Neuron (in vitro differentiated cells): ENCODE measurements around the gene LRRC34.
A peak's percentile ranks its signal among the peaks of the same experiment; 100 is the strongest.

Source experiments
- H2AFZ ChIP-seq: one replicate; pipeline ENCODE4 v1.6.1; 2013; ENCODE audit warnings: low read depth, mild to moderate bottlenecking, inconsistent platforms, low read length, moderate library complexity
- H3K27me3 ChIP-seq: one replicate; pipeline ENCODE4 v1.6.1; 2013; ENCODE audit warnings: low read length; ENCODE audit not compliant: insufficient read depth
- H3K36me3 ChIP-seq: one replicate; pipeline ENCODE4 v1.6.1; 2013; ENCODE audit warnings: low read length; ENCODE audit not compliant: insufficient read depth
- H3K4me1 ChIP-seq: one replicate; pipeline ENCODE4 v1.6.1; 2013; ENCODE audit warnings: low read length; ENCODE audit not compliant: insufficient read depth
- H3K4me3 ChIP-seq: 2 replicates; pipeline ENCODE4 v1.5.1; 2013; ENCODE audit warnings: mild to moderate bottlenecking, low read length, moderate library complexity
- H3K9me3 ChIP-seq: one replicate; pipeline ENCODE4 v1.6.1; 2013; ENCODE audit warnings: low read length

Gene LRRC34

DNA sequence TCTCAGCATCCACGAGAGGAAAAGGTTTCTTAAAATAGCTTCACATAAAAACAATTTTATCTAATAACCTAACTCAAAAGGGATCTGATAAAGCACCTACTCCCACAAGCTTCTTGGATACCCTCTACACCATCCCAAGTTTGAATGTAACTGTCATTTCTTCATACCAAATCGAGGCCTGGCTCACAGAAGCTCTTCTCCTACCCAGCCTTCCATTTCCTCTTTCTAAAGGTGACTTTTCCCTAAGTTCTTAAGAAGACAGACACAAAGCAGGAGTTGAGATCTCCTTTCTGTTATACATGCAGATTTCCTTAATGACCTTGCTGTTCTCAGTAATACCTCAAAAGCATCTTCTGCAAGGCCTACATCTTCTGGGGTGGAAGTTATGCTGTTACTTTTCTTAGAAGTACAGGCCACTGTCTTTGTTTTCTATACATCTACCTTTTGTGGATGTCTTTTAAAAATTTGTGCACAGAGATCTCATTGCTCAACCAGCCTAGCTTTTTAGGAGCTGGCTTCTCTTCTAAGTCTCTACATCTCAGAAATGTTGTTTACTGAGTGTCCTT, 3.4 kb downstream of the LRRC34 start:
- Histone ChIP-seq H3K4me3 (no peak overlapping the region), H2AFZ (no peak overlapping the region), H3K9me3 (no peaks in the 10 kb centered on the region), H3K4me1 (no peaks in the 10 kb centered on the region), H3K27me3 (no peaks in the 10 kb centered on the region), H3K36me3 (no peaks in the 10 kb centered on the region)

DNA sequence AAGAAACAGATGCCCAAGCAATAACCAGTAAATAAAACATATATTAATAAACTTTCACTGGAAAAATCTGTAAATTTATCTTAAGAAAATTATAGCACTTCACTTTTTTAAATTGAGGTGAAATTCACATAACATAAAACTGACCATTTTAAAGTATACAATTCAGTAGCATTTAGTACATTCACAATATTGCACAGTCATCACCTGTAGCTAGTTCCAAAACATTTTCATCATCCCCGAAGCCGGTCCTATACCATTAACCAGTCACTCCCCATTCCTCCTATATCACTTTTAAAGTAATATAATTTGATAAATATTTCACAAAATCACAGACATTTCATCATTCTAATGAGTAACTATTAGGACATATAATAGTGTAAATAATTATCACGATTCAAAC, 8.0 kb downstream of the LRRC34 start:
- H3K9me3 ChIP-seq: no peaks in the 10 kb centered on the region
- H3K4me3 ChIP-seq: no peak overlapping the region
- no peaks in the 10 kb centered on the region for H3K4me1 ChIP-seq
- no peaks in the 10 kb centered on the region for H3K36me3 ChIP-seq
- no peak overlapping the region for H2AFZ ChIP-seq
- no peaks in the 10 kb centered on the region for H3K27me3 ChIP-seq

DNA sequence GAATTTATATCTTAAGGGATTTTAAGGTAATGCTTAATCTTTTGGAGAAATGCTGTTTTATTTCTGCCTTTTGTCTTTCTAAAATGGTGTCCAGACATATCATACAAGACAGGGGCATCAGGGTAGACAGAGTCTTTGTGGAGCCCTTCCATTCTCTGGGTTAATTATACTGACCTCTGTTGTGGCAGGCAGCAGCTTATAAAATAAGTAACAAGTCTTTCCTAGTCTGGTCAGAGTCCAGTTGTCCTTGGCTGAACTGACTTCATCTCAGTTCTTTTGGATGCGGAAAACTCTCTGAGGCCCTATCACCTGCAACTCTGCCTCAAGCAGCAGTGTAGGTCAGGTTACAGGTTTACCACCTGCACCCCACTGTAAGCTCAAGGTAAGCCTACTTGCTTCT, 20.3 kb downstream of the LRRC34 start:
- Histone ChIP-seq H2AFZ (no peak overlapping the region), H3K9me3 (no peaks in the 10 kb centered on the region), H3K27me3 (no peaks in the 10 kb centered on the region), H3K4me1 (no peaks in the 10 kb centered on the region), H3K36me3 (peaks cover 20% of the 10 kb centered on the region), H3K4me3 (no peak overlapping the region)

DNA sequence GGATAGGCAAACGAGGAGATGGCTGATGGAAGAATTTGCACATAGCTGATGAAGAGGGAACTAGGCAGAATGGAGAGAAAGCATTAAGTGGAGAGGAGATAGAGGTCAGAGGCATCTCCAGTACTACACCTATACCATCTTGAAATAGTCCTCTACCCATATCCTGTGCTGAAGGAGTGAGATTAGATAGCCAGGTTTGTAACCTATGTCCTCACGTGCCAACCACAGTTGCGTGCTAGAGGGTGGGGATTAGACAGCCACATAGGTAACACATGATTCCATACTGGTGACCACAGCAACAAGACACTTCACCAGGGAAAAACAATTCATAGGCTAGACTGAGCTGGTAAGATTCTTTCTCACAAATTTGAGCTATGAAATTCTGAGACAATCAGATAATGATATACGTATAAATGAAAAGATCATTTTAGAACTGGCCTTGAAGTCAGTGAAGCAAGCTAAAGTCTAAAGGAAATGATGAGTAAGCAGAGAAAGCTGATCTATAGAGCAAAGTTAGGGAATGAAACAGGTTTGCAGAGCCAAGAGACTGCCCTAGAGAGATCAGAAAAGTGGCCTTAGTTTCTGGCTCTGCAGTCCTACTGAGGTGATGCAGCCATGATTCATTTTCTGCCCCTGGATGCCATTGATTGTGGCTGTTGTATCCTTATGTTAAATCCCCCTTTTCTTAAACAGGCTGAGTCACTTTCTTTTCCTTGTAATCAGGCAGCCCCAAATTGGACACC, 21.8 kb downstream of the LRRC34 start:
- Histone ChIP-seq H3K36me3 (peaks cover 33% of the 10 kb centered on the region), H3K27me3 (no peaks in the 10 kb centered on the region), H3K9me3 (no peaks in the 10 kb centered on the region), H2AFZ (no peak overlapping the region), H3K4me1 (no peaks in the 10 kb centered on the region), H3K4me3 (no peak overlapping the region)

DNA sequence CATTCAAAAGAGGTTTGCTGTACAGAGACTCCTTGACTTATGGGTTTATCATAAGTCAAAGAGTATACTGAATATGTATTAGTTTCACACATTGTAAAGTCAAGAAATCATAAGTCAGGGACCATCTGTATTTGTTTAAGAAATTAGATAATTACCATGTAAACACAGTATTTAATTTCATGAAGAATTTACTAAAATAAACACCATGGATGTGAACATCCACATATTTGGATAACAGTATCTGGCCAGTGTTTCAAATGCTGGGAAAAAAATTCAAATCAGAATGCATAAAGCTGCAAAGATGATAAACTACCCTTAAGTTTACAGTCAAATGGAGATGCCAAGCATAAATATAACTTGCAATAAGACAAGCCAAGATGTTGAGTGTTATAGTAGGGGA, 22.5 kb downstream of the LRRC34 start:
- Histone ChIP-seq H2AFZ (no peak overlapping the region), H3K9me3 (no peaks in the 10 kb centered on the region), H3K4me3 (no peak overlapping the region), H3K4me1 (no peaks in the 10 kb centered on the region), H3K36me3 (peaks cover 38% of the 10 kb centered on the region), H3K27me3 (no peaks in the 10 kb centered on the region)

DNA sequence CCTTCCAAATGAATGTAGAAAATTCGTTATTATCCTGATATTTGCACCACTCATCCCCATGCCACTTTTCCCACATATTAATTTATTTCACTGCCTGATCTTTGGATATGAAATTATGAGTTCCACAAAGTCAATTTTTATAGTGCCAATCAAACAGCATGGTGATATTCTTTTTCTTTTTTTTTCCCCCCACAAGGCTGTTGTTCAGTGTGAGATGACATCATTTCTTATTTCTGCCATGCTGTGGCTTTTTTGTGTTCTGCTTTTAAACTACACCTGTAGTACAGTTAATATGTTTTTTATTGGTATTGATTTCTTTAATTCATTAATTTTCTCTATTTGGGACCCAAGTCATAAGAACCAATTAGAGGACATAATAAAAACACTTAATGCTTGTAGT, 24.9 kb downstream of the LRRC34 start:
- H2AFZ ChIP-seq: no peak overlapping the region
- H3K36me3 ChIP-seq: peaks cover 58% of the 10 kb centered on the region
- H3K27me3 ChIP-seq: no peaks in the 10 kb centered on the region
- no peaks in the 10 kb centered on the region for H3K4me1 ChIP-seq
- no peaks in the 10 kb centered on the region for H3K9me3 ChIP-seq
- no peak overlapping the region for H3K4me3 ChIP-seq

DNA sequence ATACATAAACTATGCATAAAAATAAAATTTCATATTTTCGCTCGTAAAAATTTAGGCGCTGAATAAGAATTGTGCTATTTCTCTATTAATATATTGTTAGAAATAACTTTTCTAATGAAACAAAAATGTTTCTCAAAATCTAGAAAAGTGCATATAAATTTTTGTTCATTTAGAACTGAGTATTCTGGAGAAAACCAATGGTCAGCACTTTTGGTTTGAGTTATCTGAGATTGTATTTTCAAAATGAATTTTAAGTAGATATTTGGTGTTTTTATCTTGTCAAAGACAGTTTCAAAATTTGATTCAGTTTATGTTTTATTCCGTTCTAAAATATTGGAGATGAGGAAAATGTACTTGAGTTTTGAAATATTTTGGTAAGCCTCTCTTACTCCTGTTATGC, 25.6 kb downstream of the LRRC34 start:
- H3K36me3 ChIP-seq: peaks cover 65% of the 10 kb centered on the region
- no peaks in the 10 kb centered on the region for H3K27me3 ChIP-seq
- H3K4me1 ChIP-seq: no peaks in the 10 kb centered on the region
- H3K9me3 ChIP-seq: no peaks in the 10 kb centered on the region
- H3K4me3 ChIP-seq: no peak overlapping the region
- H2AFZ ChIP-seq: no peak overlapping the region

DNA sequence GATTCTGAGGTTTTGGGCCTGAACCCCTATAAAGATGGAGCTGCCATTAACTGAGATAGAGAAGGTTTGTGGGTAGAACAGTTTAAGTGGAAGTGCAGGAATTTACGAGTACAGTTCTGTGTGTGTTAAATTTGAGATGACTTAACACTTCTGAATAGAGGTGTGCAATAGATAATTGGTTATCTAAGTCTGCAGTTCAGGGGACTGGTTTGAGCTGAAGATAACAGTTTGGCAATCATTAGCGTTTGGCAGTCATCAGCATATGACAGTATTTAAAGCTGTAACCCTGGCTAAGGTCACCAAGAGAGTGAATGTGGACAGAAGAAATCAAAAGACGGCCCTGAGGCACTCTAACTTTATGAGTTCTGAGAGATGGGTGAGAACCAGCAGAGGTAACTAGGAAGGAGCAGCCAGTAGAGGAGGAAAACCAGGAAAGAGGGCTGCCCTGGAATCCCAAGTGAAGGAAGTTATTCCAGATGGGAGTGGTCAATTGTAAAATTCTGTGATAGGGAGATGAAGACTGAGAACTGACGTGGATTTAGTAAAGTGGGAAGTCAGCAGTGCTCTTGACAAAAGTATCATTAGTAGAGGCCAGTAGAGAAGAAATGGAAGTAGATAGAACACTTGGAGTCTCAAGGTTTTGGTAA, 31.4 kb downstream of the LRRC34 start:
- Histone ChIP-seq H3K4me3 (no peak overlapping the region), H3K4me1 (no peaks in the 10 kb centered on the region), H3K9me3 (no peaks in the 10 kb centered on the region), H3K36me3 (peaks cover 82% of the 10 kb centered on the region), H2AFZ (no peak overlapping the region), H3K27me3 (no peaks in the 10 kb centered on the region)

DNA sequence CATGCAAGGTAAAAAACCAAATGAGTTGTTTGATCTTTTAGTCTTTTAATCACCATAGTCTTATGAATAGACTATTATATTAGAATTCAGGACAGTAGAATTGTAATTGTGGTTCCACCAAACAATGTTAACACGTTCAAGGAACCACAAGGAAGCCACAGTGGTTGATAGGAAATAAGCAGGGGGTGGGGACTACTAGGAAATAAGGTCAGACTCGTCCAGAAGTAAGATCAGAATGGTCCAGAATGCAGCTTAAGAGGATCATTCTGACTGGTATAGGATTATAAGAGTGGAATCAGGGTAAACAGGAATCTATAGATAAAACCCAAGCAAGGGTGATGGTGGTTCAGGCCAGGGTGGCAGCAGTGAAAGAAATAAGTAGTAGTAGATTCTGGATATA, 32.0 kb downstream of the LRRC34 start:
- Histone ChIP-seq H2AFZ (no peak overlapping the region), H3K9me3 (no peaks in the 10 kb centered on the region), H3K27me3 (no peaks in the 10 kb centered on the region), H3K4me3 (no peak overlapping the region), H3K36me3 (peaks cover 77% of the 10 kb centered on the region), H3K4me1 (no peaks in the 10 kb centered on the region)

DNA sequence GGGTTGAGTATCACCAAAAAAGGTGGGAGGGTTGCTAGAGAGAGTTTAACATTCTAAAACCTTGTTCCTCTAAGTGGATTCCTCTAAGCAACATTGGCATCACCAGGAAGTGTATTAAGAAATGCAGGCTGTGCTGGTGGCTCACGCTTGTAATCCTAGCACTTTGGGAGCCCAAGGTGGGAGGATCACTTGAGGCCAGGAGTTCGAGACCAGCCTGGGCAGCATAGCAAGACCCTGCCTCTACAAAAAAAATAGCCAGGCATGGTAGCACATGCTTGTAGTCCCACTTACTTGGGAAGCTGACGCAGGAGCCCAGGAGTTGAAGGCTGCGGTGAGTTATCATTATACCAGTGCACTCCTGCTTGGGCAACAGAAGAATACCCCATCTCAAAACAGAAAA, 34.9 kb downstream of the LRRC34 start:
- Histone ChIP-seq H3K36me3 (peaks cover 62% of the 10 kb centered on the region), H3K27me3 (no peaks in the 10 kb centered on the region), H2AFZ (no peak overlapping the region), H3K4me1 (peaks cover 14% of the 10 kb centered on the region), H3K4me3 (no peak overlapping the region), H3K9me3 (no peaks in the 10 kb centered on the region)

DNA sequence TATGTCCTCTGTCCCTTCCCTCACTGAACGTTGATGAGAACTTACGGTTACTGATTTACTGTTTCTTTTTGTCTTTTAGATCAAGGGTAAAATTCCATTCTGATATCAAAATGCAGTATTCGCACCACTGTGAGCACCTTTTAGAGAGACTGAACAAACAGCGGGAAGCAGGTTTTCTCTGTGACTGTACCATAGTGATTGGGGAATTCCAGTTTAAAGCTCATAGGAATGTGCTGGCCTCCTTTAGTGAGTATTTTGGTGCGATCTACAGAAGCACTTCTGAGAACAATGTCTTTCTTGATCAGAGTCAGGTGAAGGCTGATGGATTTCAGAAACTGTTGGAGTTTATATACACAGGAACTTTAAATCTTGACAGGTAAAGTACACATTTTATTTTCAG, 38.5 kb downstream of the LRRC34 start:
- Histone ChIP-seq H3K27me3 (no peaks in the 10 kb centered on the region), H3K4me3 (peak overlapping the region; percentile 72), H3K36me3 (peaks cover 31% of the 10 kb centered on the region), H3K4me1 (peaks cover 16% of the 10 kb centered on the region), H2AFZ (no peak overlapping the region), H3K9me3 (no peaks in the 10 kb centered on the region)

DNA sequence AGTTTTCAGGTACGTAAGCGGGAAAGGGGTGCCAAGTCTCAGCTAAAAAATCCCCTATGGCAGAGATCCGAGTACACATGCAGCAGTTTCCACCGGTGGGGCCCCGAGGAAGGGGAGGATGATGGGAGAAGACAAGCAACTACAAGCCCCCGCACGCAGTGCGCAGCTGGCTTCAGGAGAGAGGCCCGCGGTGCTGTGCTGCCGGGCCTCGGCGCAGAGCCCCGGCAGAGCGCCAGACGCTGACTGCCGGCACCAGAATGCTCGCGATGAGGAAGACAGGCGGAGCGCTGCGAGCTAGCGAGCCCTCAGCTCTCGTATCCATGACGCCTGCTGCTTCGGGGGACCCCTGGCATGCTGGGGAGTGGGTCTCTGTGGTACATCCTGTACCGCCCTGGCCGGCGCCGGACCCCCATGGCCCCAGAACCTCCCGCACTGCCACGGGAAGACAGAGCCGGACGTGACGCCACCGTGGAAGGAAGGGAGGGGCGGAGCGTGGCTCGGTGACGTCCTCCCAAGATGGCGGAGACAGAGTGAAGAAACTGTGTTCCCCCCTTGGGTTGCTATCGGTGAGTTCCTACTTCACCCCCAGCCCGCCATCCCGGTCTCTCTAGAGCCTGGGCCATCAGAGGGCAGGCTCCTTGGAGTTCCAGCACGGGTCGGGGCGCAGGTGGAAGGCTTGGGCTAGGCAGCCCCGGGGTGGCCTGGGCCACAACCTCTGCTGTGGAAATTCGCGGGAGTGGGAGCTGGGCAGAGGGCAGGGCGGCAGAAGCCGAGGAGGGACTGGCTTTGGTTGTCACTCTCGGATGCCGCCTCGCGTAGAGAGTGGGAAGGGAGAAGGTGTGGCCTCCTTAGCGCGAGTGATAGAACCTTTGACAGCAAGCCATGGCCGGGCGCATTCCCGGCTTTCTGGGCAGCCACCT, 39.5 kb downstream of the LRRC34 start, which contains the start of gene MYNN:
MYNN (plus strand) TSS at position 500 of the 920 bp plus-strand sequence. CDS start 900 bp downstream, outside the sequence.
- peak within 1 kb of the TSS; percentile 72 for H3K4me3 ChIP-seq
- H3K27me3 ChIP-seq: no peaks in the 10 kb centered on the region
- H3K9me3 ChIP-seq: no peaks in the 10 kb centered on the region
- peak within 1 kb of the TSS; percentile 99 for H2AFZ ChIP-seq
- peaks cover 20% of the 10 kb centered on the region for H3K36me3 ChIP-seq
- peaks cover 16% of the 10 kb centered on the region for H3K4me1 ChIP-seq
